Gastroesophageal sphincter (tissue), 3 donors: ENCODE data around the gene ASPA.

Experiments
- CTCF ChIP-seq, 4 experiments: fragments of 200-600 bp in 2 of 4; fragments of 450-650 bp in 2 of 4; sonication (generic) in 1 of 4; IDR thresholded peaks; one replicate each; pipeline ENCODE4 v1.5.1; 2017 to 2019; ENCODE audit warnings: antibody characterized with exemption in 4 of 4, mild to moderate bottlenecking in 2 of 4, moderate library complexity in 2 of 4
- POLR2AphosphoS5 ChIP-seq: sonication (generic); formaldehyde crosslinking; IDR thresholded peaks from one replicate; pipeline ENCODE4 v1.6.1; 2017; ENCODE audit warnings: antibody characterized with exemption

DNA sequence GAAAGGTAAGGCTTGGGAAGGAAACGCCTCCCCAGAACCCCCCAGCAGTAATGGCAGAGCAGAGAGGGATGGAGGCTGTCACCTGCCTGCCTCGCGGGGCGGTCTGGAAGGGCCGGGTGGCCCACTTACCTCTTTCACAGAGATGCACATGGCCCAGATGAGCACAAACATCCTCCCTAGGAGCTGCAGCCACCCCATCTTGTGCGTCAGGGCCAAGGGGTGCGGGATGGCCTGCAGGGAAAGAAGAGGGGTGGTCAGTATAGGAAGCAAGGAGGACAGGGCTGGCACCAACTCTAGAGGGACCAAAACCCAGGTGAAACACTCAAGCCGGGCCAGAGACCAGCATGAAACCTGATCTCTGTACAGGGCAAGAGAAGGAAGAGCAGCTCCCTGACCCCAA lies 52.1 kb downstream of the ASPA start:
- TF ChIP-seq CTCF (IDR thresholded peaks at IDR 0.05) = no peak
- no peak for TF ChIP-seq POLR2AphosphoS5
